GM12874 (cell line): ENCODE results near the gene PTPRE.

Source experiments
- TF ChIP-seq, protein P1 (sequence below): IDR thresholded peaks from 2 replicates; pipeline ENCODE4 v1.5.1; 2011; ENCODE audit warnings: low read depth, mild to moderate bottlenecking, control low read depth, low read length, moderate library complexity; ENCODE audit not compliant: insufficient read depth

The PTPRE gene

DNA sequence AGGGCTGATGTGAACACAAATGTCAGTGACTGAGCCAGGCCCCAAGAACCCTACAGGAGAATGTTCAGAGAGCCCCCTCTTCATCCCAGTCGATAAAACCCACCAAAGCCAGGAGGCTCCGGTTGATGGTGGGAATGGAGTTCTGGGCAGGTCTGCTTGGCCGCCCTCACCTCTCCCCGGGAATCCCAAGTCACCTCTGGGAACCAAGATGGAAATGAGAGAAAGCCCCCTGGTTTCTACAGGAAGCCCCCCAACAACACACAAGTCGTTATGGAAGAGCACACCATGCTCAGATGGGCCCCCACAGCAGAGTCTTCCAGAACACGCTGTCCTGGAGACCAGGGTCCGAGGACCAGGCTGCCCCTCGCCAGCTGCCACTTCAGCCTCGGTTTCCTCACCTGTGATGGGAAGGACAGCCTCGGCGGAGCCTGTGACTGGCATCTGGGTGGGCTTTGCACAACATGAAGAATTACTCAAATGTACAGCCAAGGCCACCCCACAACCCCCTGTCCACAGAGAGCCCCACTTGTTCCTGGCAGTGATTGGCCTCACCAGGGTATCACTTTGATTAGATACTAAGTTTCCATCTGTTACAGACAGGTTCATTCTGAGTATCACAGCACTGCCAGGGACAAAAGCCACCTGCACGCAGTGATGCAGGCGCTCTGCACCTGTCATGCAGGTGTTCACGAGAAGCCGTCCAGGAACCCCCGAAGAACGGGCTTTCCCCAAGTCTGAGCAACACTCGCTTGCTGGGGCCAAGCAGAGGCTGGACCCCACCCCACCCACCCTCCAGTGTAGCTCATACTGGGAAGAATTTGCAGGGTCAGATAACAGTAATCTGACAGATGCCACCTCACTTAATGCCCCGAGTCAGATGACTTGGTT lies 161.7 kb downstream of the PTPRE start:
- TF ChIP-seq, protein P1, sequence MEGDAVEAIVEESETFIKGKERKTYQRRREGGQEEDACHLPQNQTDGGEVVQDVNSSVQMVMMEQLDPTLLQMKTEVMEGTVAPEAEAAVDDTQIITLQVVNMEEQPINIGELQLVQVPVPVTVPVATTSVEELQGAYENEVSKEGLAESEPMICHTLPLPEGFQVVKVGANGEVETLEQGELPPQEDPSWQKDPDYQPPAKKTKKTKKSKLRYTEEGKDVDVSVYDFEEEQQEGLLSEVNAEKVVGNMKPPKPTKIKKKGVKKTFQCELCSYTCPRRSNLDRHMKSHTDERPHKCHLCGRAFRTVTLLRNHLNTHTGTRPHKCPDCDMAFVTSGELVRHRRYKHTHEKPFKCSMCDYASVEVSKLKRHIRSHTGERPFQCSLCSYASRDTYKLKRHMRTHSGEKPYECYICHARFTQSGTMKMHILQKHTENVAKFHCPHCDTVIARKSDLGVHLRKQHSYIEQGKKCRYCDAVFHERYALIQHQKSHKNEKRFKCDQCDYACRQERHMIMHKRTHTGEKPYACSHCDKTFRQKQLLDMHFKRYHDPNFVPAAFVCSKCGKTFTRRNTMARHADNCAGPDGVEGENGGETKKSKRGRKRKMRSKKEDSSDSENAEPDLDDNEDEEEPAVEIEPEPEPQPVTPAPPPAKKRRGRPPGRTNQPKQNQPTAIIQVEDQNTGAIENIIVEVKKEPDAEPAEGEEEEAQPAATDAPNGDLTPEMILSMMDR = no peak

DNA sequence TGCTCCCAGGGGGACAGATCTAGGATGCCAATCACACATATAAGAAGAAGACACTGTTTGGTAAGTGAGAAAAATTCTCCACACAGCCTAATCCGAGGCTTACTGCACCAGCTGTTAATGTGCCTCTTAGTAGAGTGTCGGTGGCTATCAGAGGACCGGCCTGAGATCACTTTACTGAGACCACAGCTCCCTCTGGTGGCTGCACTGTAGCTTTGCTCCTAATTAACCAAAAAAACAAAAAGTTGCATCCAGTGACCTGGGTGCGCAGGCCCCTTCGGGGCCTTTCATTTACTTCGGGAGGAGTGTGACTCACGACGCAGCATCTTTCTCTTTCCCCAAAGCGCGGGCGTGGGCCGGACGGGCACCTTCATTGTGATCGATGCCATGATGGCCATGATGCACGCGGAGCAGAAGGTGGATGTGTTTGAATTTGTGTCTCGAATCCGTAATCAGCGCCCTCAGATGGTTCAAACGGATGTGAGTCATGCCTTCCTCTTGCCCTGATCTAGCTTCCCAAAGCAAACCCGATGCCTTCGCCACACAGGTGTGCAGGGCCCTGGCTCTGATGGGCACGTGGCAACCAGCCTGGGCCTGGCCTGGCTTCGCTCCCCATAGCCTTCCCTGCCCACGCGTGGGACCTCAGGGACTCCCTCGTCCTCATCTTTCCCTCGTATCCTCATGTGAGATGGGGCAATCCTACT lies 162.6 kb downstream of the PTPRE start:
- TF ChIP-seq, protein P1 = peak; percentile 75

DNA sequence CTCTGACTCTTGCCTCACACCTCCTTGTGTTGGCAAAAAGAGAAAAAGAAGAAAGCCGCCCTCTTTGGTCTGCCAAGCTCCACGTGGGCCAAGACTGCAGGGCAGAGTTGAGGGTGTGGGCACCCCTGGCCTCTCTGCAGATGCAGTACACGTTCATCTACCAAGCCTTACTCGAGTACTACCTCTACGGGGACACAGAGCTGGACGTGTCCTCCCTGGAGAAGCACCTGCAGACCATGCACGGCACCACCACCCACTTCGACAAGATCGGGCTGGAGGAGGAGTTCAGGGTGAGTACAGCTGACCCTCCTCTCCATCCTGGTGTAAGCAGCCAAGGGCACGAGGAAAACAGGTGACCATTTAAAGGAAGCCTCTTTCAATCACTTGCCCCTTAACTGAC lies 163.3 kb downstream of the PTPRE start:
- TF ChIP-seq, protein P1 = no peak

DNA sequence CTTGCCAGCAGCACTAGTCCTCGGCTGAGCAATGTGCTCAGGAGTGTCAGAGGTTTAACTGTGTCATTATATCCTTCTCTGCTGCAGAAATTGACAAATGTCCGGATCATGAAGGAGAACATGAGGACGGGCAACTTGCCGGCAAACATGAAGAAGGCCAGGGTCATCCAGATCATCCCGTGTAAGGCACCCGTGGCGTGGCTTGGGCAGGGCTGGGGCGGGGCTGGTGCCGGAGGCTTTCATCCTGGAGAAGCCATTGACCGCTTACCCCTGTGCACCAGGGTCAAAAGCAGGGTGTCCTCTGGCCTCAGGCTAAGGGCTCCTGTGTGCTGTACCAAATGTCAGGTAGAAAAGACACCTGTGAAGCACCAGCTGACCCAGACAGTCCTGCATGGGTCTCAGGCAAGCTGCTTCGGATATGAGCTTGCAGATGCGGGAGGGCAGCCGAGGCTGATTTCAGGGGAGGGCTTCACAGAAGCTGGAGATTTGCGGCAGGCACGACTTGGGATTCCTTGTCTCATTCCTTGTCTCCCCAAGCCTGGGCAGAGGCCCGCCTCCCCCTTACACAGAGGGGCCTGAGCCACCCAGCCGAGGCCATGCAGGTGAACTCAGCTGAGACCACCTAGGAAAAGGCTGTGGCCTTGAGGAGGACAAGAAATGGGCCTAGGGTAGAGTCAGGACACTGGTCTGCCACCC lies 164.0 kb downstream of the PTPRE start:
- TF ChIP-seq, protein P1 = no peak

DNA sequence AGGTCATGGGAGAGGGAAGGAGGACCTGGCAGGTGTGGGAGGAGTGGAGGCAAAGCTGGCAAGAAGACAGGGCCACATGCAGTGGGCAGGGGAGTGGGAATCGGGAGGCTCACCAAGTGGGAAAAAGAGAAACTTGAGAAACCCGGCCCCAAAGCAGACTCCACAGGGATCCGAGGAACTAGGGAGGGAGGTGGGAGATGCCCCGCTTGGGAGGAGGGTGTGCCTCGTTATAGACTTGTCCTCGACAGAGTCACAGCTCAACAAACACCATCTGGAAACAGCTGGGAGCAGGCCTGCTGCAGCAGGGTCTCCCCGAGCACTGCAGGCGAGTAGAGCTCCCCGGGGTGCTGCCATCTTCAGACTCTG lies 164.5 kb downstream of the PTPRE start:
- TF ChIP-seq, protein P1 = no peak

DNA sequence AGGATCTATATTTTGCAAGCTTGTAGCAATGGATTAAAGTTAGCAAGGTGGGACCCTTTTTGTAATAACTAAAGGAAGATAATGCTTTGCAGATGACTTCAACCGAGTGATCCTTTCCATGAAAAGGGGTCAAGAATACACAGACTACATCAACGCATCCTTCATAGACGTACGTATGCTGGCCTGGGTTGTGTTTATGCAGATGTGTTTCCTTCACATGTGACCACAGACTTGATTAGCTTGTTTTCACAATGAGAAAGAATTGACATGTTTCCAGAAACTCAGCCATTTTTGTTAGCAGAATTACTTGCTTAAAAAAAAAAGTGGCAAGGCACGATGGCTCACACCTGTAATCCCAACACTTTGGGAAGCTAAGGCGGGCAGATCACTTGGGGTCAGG lies 165.1 kb downstream of the PTPRE start:
- TF ChIP-seq, protein P1 = no peak
